Activated T-helper 1 cell treated with Interleukin-2 at 50 U/mL for 16 hours (primary cell): ENCODE data around the gene LAMC2.
"Not testable (repeated sequence)": the region's sequence is repeated elsewhere in the genome, so short reads cannot be mapped to it uniquely, and the experiment has no call there.

ENCODE experiments used
- DNase-seq: peaks from one replicate; pipeline ENCODE4 v3.0.0-alpha.2; 2020; ENCODE audit warnings: low read depth

LAMC2 gene

GRCh38 chr1:183263886-183264602 lies 78.0 kb downstream of the LAMC2 start:
- no peak for DNase-seq

GRCh38 chr1:183267646-183268431 lies 81.8 kb downstream of the LAMC2 start:
- DNase-seq, result no peak

GRCh38 chr1:183270541-183271141 lies 84.6 kb downstream of the LAMC2 start:
- no peak for DNase-seq

GRCh38 chr1:183272390-183272848 lies 86.4 kb downstream of the LAMC2 start:
- no peak for DNase-seq

- DNase-seq, result no peak
Observed at GRCh38 chr1:183273300-183273699, 87.2 kb downstream of the LAMC2 start.

- not testable (repeated sequence) for DNase-seq
Observed at GRCh38 chr1:183273984-183274383, 87.9 kb downstream of the LAMC2 start.

GRCh38 chr1:183274836-183275235 lies 88.8 kb downstream of the LAMC2 start:
- DNase-seq, result no peak

GRCh38 chr1:183275322-183275721 lies 89.3 kb downstream of the LAMC2 start:
- no peak for DNase-seq

GRCh38 chr1:183276386-183277080 lies 90.5 kb downstream of the LAMC2 start:
- DNase-seq, result no peak

- no peak for DNase-seq
Observed at GRCh38 chr1:183277821-183278738, 92.0 kb downstream of the LAMC2 start.

GRCh38 chr1:183278739-183279591 lies 92.9 kb downstream of the LAMC2 start:
- no peak for DNase-seq

GRCh38 chr1:183279835-183280234 lies 93.8 kb downstream of the LAMC2 start:
- DNase-seq, result no peak

GRCh38 chr1:183281039-183281438 lies 95.0 kb downstream of the LAMC2 start:
- no peak for DNase-seq

GRCh38 chr1:183281553-183282091 lies 95.6 kb downstream of the LAMC2 start:
- DNase-seq, result peak; percentile 36

GRCh38 chr1:183282101-183282855 lies 96.2 kb downstream of the LAMC2 start:
- DNase-seq, result no peak

- no peak for DNase-seq
Observed at GRCh38 chr1:183283286-183283685, 97.2 kb downstream of the LAMC2 start.

- no peak for DNase-seq
Observed at GRCh38 chr1:183284086-183284485, 98.0 kb downstream of the LAMC2 start.

GRCh38 chr1:183285256-183285655 lies 99.2 kb downstream of the LAMC2 start:
- DNase-seq, result no peak

- no peak for DNase-seq
Observed at GRCh38 chr1:183285746-183286145, 99.7 kb downstream of the LAMC2 start.
